Stromal cell of bone marrow (primary cell): ENCODE data around the gene REV3L.
"Not testable (repeated sequence)": the region's sequence is repeated elsewhere in the genome, so short reads cannot be mapped to it uniquely, and the experiment has no call there.

ENCODE experiments used
- DNase-seq: peaks from one replicate; pipeline ENCODE4 v3.0.0-alpha.2; 2012; ENCODE audit warnings: low read depth

Gene REV3L

GRCh38 chr6:111482959-111483735 lies at the start of gene REV3L:
TSS of gene REV3L (minus strand) at chr6:111483218. CDS start at chr6:111482888, 330 bp downstream.
- DNase-seq: peak; percentile 81

- DNase-seq: no peak
Observed at GRCh38 chr6:111531185-111531584, 48.2 kb upstream of the REV3L start.

- no peak for DNase-seq
Observed at GRCh38 chr6:111530667-111531066, 47.6 kb upstream of the REV3L start.

GRCh38 chr6:111530218-111530617 lies 47.2 kb upstream of the REV3L start:
- DNase-seq: no peak

GRCh38 chr6:111527367-111527766 lies 44.3 kb upstream of the REV3L start:
- no peak for DNase-seq

GRCh38 chr6:111524735-111525134 lies 41.7 kb upstream of the REV3L start:
- no peak for DNase-seq

GRCh38 chr6:111524252-111524651 lies 41.2 kb upstream of the REV3L start:
- DNase-seq: no peak

- DNase-seq: no peak
Observed at GRCh38 chr6:111523484-111524167, 40.6 kb upstream of the REV3L start.

- no peak for DNase-seq
Observed at GRCh38 chr6:111522393-111523020, 39.5 kb upstream of the REV3L start.

- no peak for DNase-seq
Observed at GRCh38 chr6:111521497-111522270, 38.7 kb upstream of the REV3L start.

GRCh38 chr6:111520524-111520923 lies 37.5 kb upstream of the REV3L start:
- DNase-seq: no peak

- no peak for DNase-seq
Observed at GRCh38 chr6:111517965-111518364, 34.9 kb upstream of the REV3L start.

- no peak for DNase-seq
Observed at GRCh38 chr6:111515259-111515658, 32.2 kb upstream of the REV3L start.

- DNase-seq: not testable (repeated sequence)
Observed at GRCh38 chr6:111514531-111514930, 31.5 kb upstream of the REV3L start.

GRCh38 chr6:111507219-111507618 lies 24.2 kb upstream of the REV3L start:
- DNase-seq: not testable (repeated sequence)

GRCh38 chr6:111505498-111505897 lies 22.5 kb upstream of the REV3L start:
- not testable (repeated sequence) for DNase-seq

- no peak for DNase-seq
Observed at GRCh38 chr6:111503660-111504059, 20.6 kb upstream of the REV3L start.

GRCh38 chr6:111503194-111503593 lies 20.2 kb upstream of the REV3L start:
- no peak for DNase-seq

GRCh38 chr6:111502154-111502553 lies 19.1 kb upstream of the REV3L start:
- DNase-seq: no peak

- DNase-seq: no peak
Observed at GRCh38 chr6:111499269-111499793, 16.3 kb upstream of the REV3L start.

- no peak for DNase-seq
Observed at GRCh38 chr6:111494951-111495635, 12.1 kb upstream of the REV3L start.
